HAP-1 (cell line): ENCODE results near the gene KIF5C.

Experiments used
- DNase-seq, 2 experiments: peaks; one replicate each; pipeline ENCODE4 v3.0.0-alpha.2; 2016 to 2020; ENCODE audit warnings: low spot score in 2 of 2
- H3K27me3 ChIP-seq: fragments of 250-450 bp; sonication (Bioruptor Pico); 2 replicates; pipeline ENCODE4 v1.5.1; 2020; ENCODE audit warnings: low read depth, mild to moderate bottlenecking, moderate library complexity
- H3K36me3 ChIP-seq: fragments of 250-450 bp; sonication (Bioruptor Pico); replicated peaks from 2 replicates; pipeline ENCODE4 v1.5.1; 2020; ENCODE audit warnings: mild to moderate bottlenecking
- H3K4me1 ChIP-seq: fragments of 250-450 bp; sonication (Bioruptor Pico); 2 replicates; pipeline ENCODE4 v1.5.1; 2020; ENCODE audit warnings: mild to moderate bottlenecking
- H3K4me3 ChIP-seq: fragments of 250-450 bp; sonication (Bioruptor Pico); 2 replicates; pipeline ENCODE4 v1.5.1; 2020; ENCODE audit warnings: mild to moderate bottlenecking, moderate library complexity
- H3K9me3 ChIP-seq: fragments of 250-450 bp; sonication (Bioruptor Pico); 2 replicates; pipeline ENCODE4 v1.5.1; 2020; ENCODE audit warnings: mild to moderate bottlenecking, moderate library complexity
- in situ Hi-C: fragments of 300-500 bp; cut with MboI; formaldehyde crosslinking; loops from 3 replicates; pipeline ENCODE4 v1.14.3; 2020; ENCODE audit warnings: low sequenced_read_pairs, inconsistent platforms, mixed read lengths

KIF5C gene

DNA sequence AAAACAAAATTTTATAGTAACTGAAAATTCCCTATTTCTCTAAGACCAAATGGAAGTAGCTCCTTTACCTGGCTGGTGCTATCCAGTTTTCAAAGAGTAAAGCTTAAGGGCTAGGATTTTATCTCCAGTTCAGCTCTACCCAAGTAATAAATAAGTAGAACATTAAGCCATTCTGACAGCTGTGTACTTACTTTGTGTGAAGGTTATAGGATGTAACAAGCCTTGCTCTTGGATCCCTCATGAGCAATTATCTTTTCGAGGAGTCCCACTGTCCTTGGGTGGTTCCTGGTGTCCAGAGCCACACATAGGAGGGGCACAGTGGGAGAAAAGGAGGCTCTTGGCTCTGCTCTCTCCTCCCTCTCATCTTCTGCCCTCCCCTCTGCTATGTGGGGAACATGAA lies 45.5 kb downstream of the KIF5C start:
- Histone ChIP-seq H3K4me1 (no peaks in the 10 kb centered on the region), H3K9me3 (no peaks in the 10 kb centered on the region), H3K36me3 (no peaks in the 10 kb centered on the region), H3K27me3 (no peaks in the 10 kb centered on the region), H3K4me3 (no peak overlapping the region)
- in situ Hi-C loops = loop anchor here (10.0 kb wide), 1 partner anchor 74 kb away; no protein-coding TSS in a partner anchor
- DNase-seq = no peak

DNA sequence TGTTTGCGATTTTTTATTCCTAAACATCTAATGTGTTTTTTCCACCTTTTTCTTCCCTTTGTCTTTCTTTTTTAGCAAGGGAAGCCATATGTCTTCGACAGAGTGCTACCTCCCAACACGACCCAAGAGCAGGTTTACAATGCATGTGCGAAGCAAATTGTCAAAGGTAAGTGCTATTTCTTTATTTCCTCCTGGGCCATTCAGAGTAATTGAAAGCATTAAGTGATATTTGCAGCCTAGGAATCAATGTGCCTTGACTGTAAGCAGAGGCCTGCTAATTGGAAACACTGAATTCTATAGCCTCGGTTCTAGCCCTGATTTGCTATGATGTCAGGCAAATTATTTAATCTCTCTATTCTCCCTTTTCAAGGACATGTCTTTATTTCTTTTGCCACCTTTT lies 47.0 kb downstream of the KIF5C start:
- no peaks in the 10 kb centered on the region for H3K9me3 ChIP-seq
- no peaks in the 10 kb centered on the region for H3K36me3 ChIP-seq
- H3K4me1 ChIP-seq = peaks cover 5% of the 10 kb centered on the region
- DNase-seq = no peak
- H3K4me3 ChIP-seq = no peak overlapping the region
- in situ Hi-C loops = loop anchor here (10.0 kb wide), 1 partner anchor 73 kb away; no protein-coding TSS in a partner anchor
- H3K27me3 ChIP-seq = no peaks in the 10 kb centered on the region

GRCh38 chr2:148922776-148923475 lies 47.9 kb downstream of the KIF5C start:
- DNase-seq = no peak
- in situ Hi-C loops = loop anchor here (10.0 kb wide), 1 partner anchor 72 kb away; no protein-coding TSS in a partner anchor
- Histone ChIP-seq H3K36me3 (no peaks in the 10 kb centered on the region), H3K4me1 (peaks cover 6% of the 10 kb centered on the region), H3K4me3 (no peak overlapping the region), H3K27me3 (no peaks in the 10 kb centered on the region), H3K9me3 (no peaks in the 10 kb centered on the region)

DNA sequence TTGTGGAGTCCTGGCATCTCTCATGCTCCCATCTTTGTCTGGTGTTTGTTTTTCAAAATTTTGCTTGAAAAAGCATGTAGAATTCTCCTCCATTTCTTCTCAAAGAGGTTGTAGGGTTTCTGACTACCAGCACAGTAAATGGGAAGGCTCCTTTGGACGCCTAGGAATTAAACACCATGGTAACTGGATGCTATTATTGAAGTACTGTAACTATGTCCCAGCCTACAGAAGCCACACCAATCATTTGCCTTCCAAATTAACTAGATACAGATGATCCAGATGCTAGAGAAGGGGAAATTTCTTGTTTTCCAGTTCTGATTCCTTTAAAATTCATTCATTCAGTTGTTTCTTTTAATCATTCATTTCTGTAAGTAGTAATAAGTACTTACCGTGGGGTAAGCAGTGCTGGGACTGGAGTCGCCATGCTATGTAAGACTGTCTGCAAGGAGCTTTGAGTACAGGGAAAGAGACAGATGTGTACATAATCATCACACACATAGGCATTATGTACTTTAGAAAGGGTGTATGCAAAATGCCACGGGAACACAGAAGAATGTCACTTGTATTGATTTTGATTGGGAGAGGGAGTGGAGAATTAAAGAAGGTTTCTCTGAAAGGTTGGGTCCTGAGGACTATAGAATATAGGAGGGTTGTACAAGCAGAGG lies 49.6 kb downstream of the KIF5C start:
- Histone ChIP-seq H3K27me3 (no peaks in the 10 kb centered on the region), H3K9me3 (no peaks in the 10 kb centered on the region), H3K4me1 (peaks cover 6% of the 10 kb centered on the region), H3K4me3 (no peak overlapping the region), H3K36me3 (no peaks in the 10 kb centered on the region)
- DNase-seq = no peak
- in situ Hi-C loops = loop anchor here (10.0 kb wide), 1 partner anchor 70 kb away; no protein-coding TSS in a partner anchor

GRCh38 chr2:148926291-148926961 lies 51.4 kb downstream of the KIF5C start:
- Histone ChIP-seq H3K4me1 (peaks cover 20% of the 10 kb centered on the region), H3K4me3 (no peak overlapping the region)

GRCh38 chr2:148926981-148927401 lies 52.0 kb downstream of the KIF5C start:
- Histone ChIP-seq H3K27me3 (no peaks in the 10 kb centered on the region), H3K4me3 (no peak overlapping the region), H3K36me3 (no peaks in the 10 kb centered on the region; the same call in 1 of the 2 replicates), H3K4me1 (peaks cover 24% of the 10 kb centered on the region), H3K9me3 (no peaks in the 10 kb centered on the region)
- in situ Hi-C loops = loop anchor here (10.0 kb wide), 1 partner anchor 68 kb away; no protein-coding TSS in a partner anchor
- DNase-seq = peak in 1 of 2 experiments; percentile 17

More at GRCh38 chr2:148926291-148926961, 51.4 kb downstream of the KIF5C start:
- in situ Hi-C loops = loop anchor here (10.0 kb wide), 1 partner anchor 68 kb away; no protein-coding TSS in a partner anchor
- peak; percentile 70 for DNase-seq
- no peaks in the 10 kb centered on the region for H3K27me3 ChIP-seq
- H3K36me3 ChIP-seq = no peaks in the 10 kb centered on the region; the same call in 1 of the 2 replicates
- H3K9me3 ChIP-seq = no peaks in the 10 kb centered on the region

DNA sequence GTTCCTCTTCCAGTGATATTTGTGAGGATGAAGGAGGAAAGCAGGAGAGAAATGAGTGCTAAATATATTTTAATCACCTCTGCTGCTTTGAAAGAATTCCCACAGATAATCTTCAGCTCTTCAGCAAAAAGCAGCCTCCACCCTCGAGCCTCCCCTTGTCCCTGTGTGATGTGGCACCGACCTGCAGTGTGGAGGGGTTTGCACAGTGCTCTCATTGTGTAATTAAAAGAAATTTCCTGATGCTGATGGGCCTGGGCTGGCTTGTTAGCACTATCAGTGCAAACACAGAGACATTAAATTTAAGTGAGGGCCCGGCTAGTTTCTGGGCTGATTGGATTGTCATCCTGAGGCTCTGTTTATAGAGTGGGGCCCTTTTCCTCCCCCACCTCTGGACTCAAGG lies 53.4 kb downstream of the KIF5C start:
- H3K4me3 ChIP-seq = no peak overlapping the region
- no peaks in the 10 kb centered on the region for H3K27me3 ChIP-seq
- no peak for DNase-seq
- H3K4me1 ChIP-seq = peaks cover 28% of the 10 kb centered on the region
- in situ Hi-C loops = loop anchor here (10.0 kb wide), 1 partner anchor 66 kb away; no protein-coding TSS in a partner anchor
- H3K36me3 ChIP-seq = peaks cover 2% of the 10 kb centered on the region
- no peaks in the 10 kb centered on the region for H3K9me3 ChIP-seq

- H3K4me1 ChIP-seq = peaks cover 28% of the 10 kb centered on the region
- peak; percentile 66 to 93 for DNase-seq
- H3K27me3 ChIP-seq = no peaks in the 10 kb centered on the region; the same call in 1 of the 2 replicates
- H3K4me3 ChIP-seq = no peak overlapping the region
- in situ Hi-C loops = no loop called here
- no peaks in the 10 kb centered on the region for H3K9me3 ChIP-seq
- H3K36me3 ChIP-seq = peaks cover 7% of the 10 kb centered on the region
Measured at GRCh38 chr2:148930046-148930775, 55.2 kb downstream of the KIF5C start.

DNA sequence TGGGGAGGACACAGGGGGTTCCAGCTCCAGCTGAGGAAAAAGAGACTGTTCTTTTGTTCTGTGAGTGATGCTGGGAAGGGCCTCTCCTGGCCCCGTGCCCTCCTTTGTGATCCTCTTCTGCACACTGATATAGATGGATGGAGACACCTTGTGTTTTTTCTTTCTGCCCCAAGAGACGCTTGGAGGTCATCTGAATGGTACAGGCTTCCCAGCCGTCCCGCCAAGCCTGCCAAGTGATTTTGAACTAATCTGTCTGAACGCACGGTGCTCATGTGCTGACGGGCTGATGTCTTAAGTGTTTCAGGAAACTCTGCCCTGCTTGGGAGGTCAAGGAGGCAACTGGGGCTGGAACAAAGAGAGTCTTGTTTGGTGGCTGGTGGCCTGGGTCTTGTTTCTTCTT lies 57.5 kb downstream of the KIF5C start:
- H3K36me3 ChIP-seq = peaks cover 9% of the 10 kb centered on the region
- H3K4me1 ChIP-seq = peaks cover 22% of the 10 kb centered on the region
- no peaks in the 10 kb centered on the region for H3K9me3 ChIP-seq
- H3K27me3 ChIP-seq = peaks cover 3% of the 10 kb centered on the region
- DNase-seq = no peak
- no peak overlapping the region for H3K4me3 ChIP-seq
- in situ Hi-C loops = no loop called here

- in situ Hi-C loops = no loop called here
- Histone ChIP-seq H3K4me3 (no peak overlapping the region), H3K36me3 (peaks cover 12% of the 10 kb centered on the region), H3K27me3 (peaks cover 10% of the 10 kb centered on the region), H3K9me3 (no peaks in the 10 kb centered on the region), H3K4me1 (peaks cover 22% of the 10 kb centered on the region)
- no peak for DNase-seq
Measured at GRCh38 chr2:148933456-148933855, 58.4 kb downstream of the KIF5C start.

- no peaks in the 10 kb centered on the region for H3K9me3 ChIP-seq
- no peak for DNase-seq
- H3K4me3 ChIP-seq = no peak overlapping the region
- H3K36me3 ChIP-seq = peaks cover 12% of the 10 kb centered on the region
- H3K27me3 ChIP-seq = peaks cover 10% of the 10 kb centered on the region
- in situ Hi-C loops = loop anchor here (5.0 kb wide), 1 partner anchor 42 kb away; no protein-coding TSS in a partner anchor
- H3K4me1 ChIP-seq = peaks cover 18% of the 10 kb centered on the region
Measured at GRCh38 chr2:148935791-148936190, 60.8 kb downstream of the KIF5C start.

GRCh38 chr2:148936857-148937450 lies 61.9 kb downstream of the KIF5C start:
- Histone ChIP-seq H3K27me3 (peaks cover 10% of the 10 kb centered on the region), H3K4me3 (no peak overlapping the region), H3K36me3 (peaks cover 12% of the 10 kb centered on the region), H3K4me1 (peaks cover 10% of the 10 kb centered on the region), H3K9me3 (no peaks in the 10 kb centered on the region)
- DNase-seq = no peak
- in situ Hi-C loops = loop anchor here (5.0 kb wide), 1 partner anchor 40 kb away; no protein-coding TSS in a partner anchor
